Measurements from ENCODE around the gene SKI. TPM values are rescaled to one million over a fixed set of nuclear protein-coding genes. Genes with fewer than 3 reads are reported as not detected.

Gene SKI
- total and polyA plus RNA-seq, 2 of the 4 experiments (the other 2 are of a cell fraction) = 2.3 to 20.1 TPM

DNA sequence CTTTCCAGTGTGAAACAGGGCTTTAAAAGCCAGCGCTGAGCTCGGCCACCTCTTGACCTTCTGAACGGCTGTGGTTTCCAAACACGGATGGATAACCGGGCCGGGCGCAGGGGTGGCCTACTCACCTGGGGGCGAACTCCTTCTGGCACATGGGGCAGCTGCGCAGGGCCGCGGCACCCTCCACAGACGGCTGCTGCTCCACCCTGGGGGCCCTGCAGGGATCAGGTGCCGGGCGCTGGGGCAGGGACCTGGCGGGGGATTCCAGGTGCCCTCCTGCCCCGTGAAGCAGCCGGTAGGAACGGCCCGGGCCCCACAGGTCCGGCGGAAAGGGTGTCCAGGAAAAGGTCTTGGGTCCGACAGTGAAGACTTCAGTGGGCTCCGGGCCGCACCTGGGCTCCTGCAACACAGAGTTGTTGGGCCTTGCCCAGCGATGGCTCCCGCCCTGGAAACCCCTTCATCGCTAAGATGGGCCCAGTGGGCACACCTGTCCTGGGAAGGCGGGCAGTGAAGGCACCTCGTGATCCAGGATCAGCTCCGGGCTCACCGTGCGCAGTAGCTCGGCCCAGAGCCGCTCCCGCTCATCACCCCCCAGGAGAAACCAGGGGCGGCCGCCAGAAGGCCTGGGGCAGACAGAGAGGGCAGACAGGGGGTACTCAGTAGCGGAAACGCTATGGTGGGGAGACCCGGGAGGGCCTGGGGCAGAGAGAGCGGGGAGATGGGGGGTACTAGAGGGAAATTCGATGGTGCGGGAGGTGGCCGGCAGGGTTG, 34.4 kb upstream of the SKI start:
- ChIA-PET CTCF (no interaction called here), POLR2A (ENCODE audit: unreplicated experiment) (no interaction called here)
- Histone ChIP-seq H4K8ac (ENCODE audit: low read depth in 2 of 2, low read length in 2 of 2) (peak overlapping the region; percentile 61 to 71; a peak in 2 of 4 replicates), H3K9me1 (ENCODE audit: insufficient read depth, low read length) (0 out of 2 replicates have a peak, but pooled peaks cover 2% of the 10 kb centered on the region), H3K18ac (ENCODE audit: low read depth, low read length) (no peak overlapping the region), H3K4me2 (ENCODE audit: low read depth, low read length) (peak overlapping the region; percentile 83), H2AFZ (replicated peaks; ENCODE audit: low read length, poor library complexity) (peak overlapping the region; percentile 61), H4K5ac (ENCODE audit: low read depth, low read length) (0 out of 2 replicates have a peak overlapping the region, but pooled peaks have one; percentile 21), H3K9ac (ENCODE audit: low read depth, low read length) (peak overlapping the region; percentile 55), H4K91ac (ENCODE audit: insufficient read depth, low read depth, low read length) (peak overlapping the region; percentile 46), H2BK15ac (ENCODE audit: low read depth, low read length) (no peak overlapping the region), H3K4me3 (ENCODE audit: insufficient read depth, low read depth, low read length) (peak overlapping the region; percentile 32), H3K9me3 (ENCODE audit: control insufficient read depth, insufficient read depth, low read length) (no peaks in the 10 kb centered on the region), H3K27me3 (ENCODE audit: control insufficient read depth, insufficient read depth, low read length) (no peaks in the 10 kb centered on the region), H2BK5ac (ENCODE audit: low read depth, low read length, poor library complexity, severe bottlenecking) (peak overlapping the region; percentile 22), H3K79me1 (ENCODE audit: low read depth in 1 of 2, low read length in 2 of 2) (peaks cover 5 to 41% of the 10 kb centered on the region in 2 experiments; a peak in 3 of 4 replicates), H3K23ac (ENCODE audit: low read depth, low read length) (peak overlapping the region; percentile 80; the same call in 1 of the 2 replicates), H4K20me1 (ENCODE audit: insufficient read depth, low read length) (0 out of 2 replicates have a peak, but pooled peaks cover 12% of the 10 kb centered on the region), H2AK9ac (replicated peaks; ENCODE audit: low read depth, low read length, poor library complexity) (peak overlapping the region; percentile 96), H3K4ac (ENCODE audit: low read depth, low read length) (peak overlapping the region; percentile 67), H2BK20ac (ENCODE audit: low read depth, low read length) (no peak overlapping the region), H2AK5ac (ENCODE audit: low read depth, low read length) (peak overlapping the region; percentile 79), H3K56ac (ENCODE audit: extremely low read depth, insufficient read depth, low read length) (no peak overlapping the region), H2BK120ac (ENCODE audit: low read depth, low read length) (no peak overlapping the region), H3K27ac (ENCODE audit: insufficient read depth, low read length) (peak overlapping the region; percentile 24), H3K14ac (replicated peaks; ENCODE audit: low read depth, low read length) (peak overlapping the region; percentile 19), H3K4me1 (ENCODE audit: control insufficient read depth, insufficient read depth, low read length) (peaks cover 34% of the 10 kb centered on the region), H3K36me3 (ENCODE audit: control insufficient read depth, insufficient read depth, low read length) (no peaks in the 10 kb centered on the region; the same call in 1 of the 2 replicates)
- 69% methylated on average over 16 of the region's 44 CpGs; no CpG with 5 or more reads in 1 of the 2 experiments for WGBS, 2 experiments (ENCODE audit: extremely low coverage in 2 of 2, insufficient read length in 1 of 2)
- TSS peak; percentile 55 for BruUV-seq (replicated peaks)
- dilution Hi-C loops (cut with HindIII; ENCODE audit: low sequenced_read_pairs, unreplicated experiment) = no loop called here
- ATAC-seq (ENCODE audit: low read depth) (no peak), DNase-seq (no peak)
- intact Hi-C loops (cut with micrococcal nuclease) = no loop called here
- in situ Hi-C loops (cut with MboI; ENCODE audit: low sequenced_read_pairs) = loop anchor here (5.0 to 25.0 kb wide), 2 partner anchors 179 to 344 kb away; partner anchors contain the start of genes HES5 and PANK4
- TF ChIP-seq NFE2L2 (IDR thresholded peaks at IDR 0.05; ENCODE audit: low read depth, low read length) (no peak), POLR2A (IDR thresholded peaks at IDR 0.05; ENCODE audit: low read depth, low read length) (peak; percentile 16)
